HG03558 (cell line): ENCODE results near the gene TMEM203.

Source experiments
- ATAC-seq: cut with Tn5 transposase; IDR thresholded peaks from one replicate; pipeline ENCODE4 v1.9.1; 2021; ENCODE audit warnings: moderate number of reproducible peaks; ENCODE audit not compliant: unreplicated experiment; ENCODE audit errors: extremely low read depth

Gene TMEM203

GRCh38 chr9:137219757-137220316 is 14.4 kb upstream of the TMEM203 start:
- ATAC-seq = no peak

DNA sequence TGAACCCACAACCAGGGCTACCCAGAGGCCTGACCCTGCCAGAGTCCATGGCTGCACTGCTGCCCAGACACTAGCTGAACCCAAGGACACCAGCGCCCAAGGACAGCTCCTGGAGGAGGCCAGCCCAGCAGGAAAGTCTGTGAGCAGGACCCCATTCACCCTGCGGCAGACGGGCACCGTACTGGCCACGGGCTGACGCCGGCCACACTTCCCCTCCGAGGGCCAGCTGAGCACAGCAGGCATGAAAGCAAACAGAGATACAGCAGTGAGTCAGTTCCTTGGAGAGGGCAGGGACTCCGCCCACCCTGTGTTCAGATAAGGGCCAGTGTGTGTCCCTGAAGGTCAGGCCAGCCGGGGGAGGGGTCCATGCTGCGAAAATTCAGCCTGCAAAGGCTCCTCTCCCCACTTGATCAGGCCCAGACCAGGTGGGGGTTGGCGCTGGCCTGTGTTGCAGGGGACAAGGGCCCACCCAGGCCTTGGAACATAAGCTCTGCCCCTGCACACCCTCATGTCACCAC is 13.4 kb upstream of the TMEM203 start:
- ATAC-seq = no peak

- ATAC-seq = no peak
These were observed 12.8 kb upstream of the TMEM203 start for GRCh38 chr9:137218212-137218753.

DNA sequence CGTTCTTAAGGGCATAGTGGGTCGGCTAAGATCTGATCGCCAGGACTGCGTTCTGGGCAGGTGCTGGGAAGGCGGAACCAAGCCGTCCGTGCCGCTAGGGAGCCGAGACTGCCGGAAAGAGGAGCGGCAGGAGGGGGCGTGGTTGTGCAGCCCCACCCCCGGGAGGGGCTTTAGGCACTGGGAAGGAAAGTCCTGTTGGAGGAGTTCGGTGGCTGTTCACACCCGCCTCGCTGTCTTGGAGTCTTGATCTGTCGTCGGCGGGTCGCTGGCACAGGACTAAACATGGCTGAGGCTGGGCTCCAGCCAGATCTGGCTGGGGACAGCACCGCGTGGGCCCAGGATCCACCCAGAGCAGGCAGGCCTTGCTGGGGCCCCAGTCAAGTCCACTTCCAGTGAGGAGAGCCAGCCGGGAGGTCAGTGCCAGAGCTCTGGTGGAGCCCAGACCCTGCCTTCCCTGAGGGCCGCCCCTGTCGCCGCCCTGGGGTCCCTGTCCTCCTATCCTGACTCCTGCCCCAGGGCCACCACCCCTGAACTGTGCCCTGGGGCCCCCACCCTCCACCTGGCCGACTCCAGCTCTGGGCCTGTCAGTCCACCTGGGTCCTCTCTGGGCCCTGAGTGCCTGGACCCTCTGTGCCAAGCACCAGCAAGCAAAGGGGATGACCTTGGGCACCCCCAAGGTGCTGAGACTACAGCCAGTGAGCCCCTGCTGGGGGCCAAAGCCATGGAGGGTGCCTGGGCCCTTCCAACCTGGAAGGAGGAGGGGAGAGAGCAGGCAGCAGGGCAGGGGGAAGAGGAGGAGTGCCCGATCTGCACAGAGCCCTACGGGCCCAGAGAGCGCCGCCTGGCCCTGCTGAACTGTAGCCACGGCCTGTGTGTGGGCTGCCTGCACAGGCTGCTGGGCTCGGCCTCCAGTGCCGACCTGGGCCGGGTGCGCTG is 12.1 kb upstream of the TMEM203 start:
- no peak for ATAC-seq

GRCh38 chr9:137216188-137216965 is 10.9 kb upstream of the TMEM203 start:
- no peak for ATAC-seq

- ATAC-seq = no peak
These were observed 9.9 kb upstream of the TMEM203 start for GRCh38 chr9:137215196-137215986.

- ATAC-seq = no peak
These were observed 9.2 kb upstream of the TMEM203 start for GRCh38 chr9:137214620-137215019.

GRCh38 chr9:137213160-137214060 is 8.0 kb upstream of the TMEM203 start:
- ATAC-seq = no peak

GRCh38 chr9:137212520-137212919 is 7.1 kb upstream of the TMEM203 start:
- no peak for ATAC-seq

- ATAC-seq = no peak
These were observed 6.1 kb upstream of the TMEM203 start for GRCh38 chr9:137211532-137211931.

DNA sequence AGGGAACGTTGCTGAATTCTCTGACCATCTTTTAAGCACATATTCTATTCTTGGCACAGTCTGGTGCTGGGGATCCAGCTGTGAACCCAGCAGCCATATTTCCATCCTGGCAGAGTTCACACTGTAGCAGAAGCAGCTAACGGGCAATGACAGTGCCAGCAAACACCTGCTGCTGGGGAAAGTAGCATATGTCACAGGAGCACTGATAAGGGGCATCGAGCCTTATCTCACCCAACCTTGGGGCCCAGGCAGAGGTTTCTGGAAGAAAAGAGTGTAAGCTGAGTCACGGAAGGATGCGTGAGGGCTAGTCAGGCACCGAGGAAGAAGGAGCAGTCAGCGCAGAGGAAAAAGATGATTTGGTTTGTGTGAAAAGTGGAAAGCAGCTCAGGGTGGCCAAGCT is 1.2 kb upstream of the TMEM203 start:
- no peak for ATAC-seq

GRCh38 chr9:137204731-137205125 is 720 bp downstream of the TMEM203 start:
- ATAC-seq = no peak

- no peak for ATAC-seq
These were observed 2.5 kb downstream of the TMEM203 start for GRCh38 chr9:137202966-137203365.

DNA sequence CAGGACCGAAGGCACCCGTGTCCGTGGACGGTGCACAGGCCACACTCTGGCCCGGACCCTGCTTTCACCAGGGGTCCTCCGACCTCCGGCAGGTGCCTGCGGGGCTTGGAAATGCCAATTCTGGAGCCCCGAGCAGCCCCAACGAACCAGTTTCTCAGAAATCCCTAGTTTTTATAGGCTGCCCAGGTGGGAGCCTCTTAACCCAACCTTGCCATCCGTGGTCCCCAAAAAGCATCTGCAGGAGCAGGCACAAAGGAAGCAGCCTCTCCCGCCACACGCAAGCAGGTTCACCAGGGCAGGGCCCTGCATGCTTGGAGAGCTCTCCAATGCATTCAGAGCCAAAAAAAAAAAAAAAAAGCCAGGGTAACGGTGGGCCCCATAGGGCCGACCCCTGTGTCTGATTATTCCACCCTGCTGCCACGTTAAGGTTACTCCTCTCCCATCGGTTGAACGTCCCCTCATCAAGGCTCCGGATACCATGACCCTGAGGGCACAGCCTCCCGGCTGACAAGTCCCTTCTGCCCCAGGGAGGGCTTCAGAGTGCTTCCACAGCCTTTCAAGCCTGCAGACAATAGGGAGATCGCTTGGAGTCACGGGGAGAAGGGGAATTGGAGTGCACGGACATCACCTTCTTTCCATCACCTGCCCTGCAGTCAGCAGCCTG is 4.1 kb downstream of the TMEM203 start:
- ATAC-seq = no peak

DNA sequence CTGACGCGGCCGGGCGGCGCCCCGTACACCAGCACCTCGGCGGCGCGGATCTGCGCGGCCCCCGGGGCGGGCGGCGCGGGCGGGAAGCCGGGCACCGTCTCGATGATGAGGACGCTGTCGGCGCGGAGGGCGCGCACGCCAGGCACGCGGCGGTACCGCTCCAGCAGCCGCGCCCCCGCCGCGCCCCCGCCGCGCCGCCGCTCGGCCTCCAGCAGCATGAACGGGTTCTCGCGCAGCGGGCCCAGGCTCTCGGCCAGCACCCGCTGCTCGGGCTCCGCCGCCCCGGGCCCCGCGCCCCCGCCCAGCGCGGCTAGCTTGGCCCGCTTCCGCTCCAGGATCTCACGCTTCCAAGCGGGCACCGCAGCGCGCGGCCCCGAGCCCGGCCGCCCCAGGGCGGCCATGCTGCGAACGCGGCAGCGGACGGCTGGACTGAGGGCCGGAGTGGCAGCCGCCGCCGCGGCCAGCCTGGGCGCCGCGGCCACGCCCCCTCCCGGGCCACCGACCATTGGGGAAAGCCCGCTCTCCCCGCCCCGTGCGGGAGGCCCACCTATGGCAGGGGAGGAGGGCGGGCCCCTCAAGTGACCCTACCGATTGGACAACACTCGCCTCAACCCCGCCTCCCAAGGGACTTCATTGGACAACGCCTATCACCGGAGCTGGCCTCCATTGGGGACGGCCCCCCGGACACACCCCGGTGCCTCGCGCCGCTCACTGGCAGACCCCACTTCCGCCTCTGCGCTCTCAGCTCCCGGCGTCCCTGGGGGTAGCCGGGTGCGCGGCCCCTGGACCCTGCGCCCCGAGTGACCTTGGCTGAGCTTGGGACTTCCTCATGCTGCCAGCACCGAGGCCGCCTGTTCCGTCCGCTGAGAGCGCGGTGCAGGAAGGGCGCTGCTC is 4.9 kb downstream of the TMEM203 start, which contains the start of gene TPRN:
TSS of gene TPRN (minus strand) at position 431 of the 894 bp plus-strand sequence. CDS start at position 401, 30 bp downstream.
- peak; percentile 56 for ATAC-seq

GRCh38 chr9:137199411-137200121 is 5.9 kb downstream of the TMEM203 start:
- ATAC-seq = no peak

DNA sequence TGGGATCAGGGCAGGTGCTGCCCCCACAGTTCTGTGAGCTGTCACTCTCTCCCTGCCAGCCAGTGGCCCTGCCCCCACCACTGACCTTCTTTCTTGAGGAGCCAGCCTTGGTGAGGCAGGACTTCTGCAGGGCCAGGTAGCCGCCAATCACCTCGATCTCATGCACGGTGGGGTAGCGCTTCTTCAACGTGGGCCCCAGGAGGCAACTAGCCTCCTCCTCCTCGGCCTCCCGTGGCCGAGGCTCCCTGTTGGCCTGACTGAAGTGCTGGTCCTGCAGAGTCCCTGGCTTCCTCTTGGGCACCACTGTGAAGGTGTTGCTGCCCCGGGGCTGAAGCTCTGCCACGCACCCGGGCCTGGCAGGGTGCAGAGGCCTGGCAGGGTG is 6.6 kb downstream of the TMEM203 start:
- no peak for ATAC-seq
